Head of caudate nucleus (tissue), 42 donors: Measurements from ENCODE around the gene IMPDH1.

Source experiments
- DNase-seq, 42 donors: peaks; one replicate each; pipeline versions ENCODE4 v3.0.0 to v3.0.0-alpha.2; 2020 to 2021; ENCODE audit warnings: mixed read lengths in 7 of 42
- intact Hi-C: fragments of 100-400 bp; cut with DNase I; formaldehyde crosslinking; loops from one replicate; pipeline ENCODE4 v1.15.0; 2022

IMPDH1 gene

GRCh38 chr7:128442356-128442755 is 32.6 kb upstream of the IMPDH1 start:
- DNase-seq: no peak
- intact Hi-C loops: no loop called here

- DNase-seq: no peak
- intact Hi-C loops: no loop called here
Measured at GRCh38 chr7:128437426-128438332, 27.9 kb upstream of the IMPDH1 start.

DNA sequence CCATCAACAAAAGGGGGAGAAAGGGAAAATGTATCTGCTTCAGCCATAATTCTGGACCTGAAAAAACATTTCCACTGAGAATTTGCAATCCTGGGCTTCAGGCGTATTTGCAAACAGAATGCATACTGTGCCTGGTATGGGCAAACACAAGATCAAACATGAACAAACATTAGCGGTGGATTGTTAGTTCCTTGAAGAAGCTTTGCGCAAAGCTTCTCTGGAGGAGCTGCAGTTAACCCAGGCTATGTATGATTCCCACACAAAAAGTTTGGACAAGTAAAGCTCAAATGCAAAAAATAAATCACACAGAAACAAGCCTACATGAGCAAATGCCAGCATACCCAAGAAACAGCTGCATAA is 25.5 kb upstream of the IMPDH1 start:
- no peak for DNase-seq
- intact Hi-C loops: no loop called here

- intact Hi-C loops: no loop called here
- DNase-seq: no peak
Measured at GRCh38 chr7:128434413-128435326, 24.9 kb upstream of the IMPDH1 start.

GRCh38 chr7:128431754-128432153 is 22.0 kb upstream of the IMPDH1 start:
- intact Hi-C loops: no loop called here
- no peak for DNase-seq

- DNase-seq: no peak
- intact Hi-C loops: no loop called here
Measured at GRCh38 chr7:128431221-128431620, 21.4 kb upstream of the IMPDH1 start.

- no peak for DNase-seq
- intact Hi-C loops: no loop called here
Measured at GRCh38 chr7:128430207-128430606, 20.4 kb upstream of the IMPDH1 start.

DNA sequence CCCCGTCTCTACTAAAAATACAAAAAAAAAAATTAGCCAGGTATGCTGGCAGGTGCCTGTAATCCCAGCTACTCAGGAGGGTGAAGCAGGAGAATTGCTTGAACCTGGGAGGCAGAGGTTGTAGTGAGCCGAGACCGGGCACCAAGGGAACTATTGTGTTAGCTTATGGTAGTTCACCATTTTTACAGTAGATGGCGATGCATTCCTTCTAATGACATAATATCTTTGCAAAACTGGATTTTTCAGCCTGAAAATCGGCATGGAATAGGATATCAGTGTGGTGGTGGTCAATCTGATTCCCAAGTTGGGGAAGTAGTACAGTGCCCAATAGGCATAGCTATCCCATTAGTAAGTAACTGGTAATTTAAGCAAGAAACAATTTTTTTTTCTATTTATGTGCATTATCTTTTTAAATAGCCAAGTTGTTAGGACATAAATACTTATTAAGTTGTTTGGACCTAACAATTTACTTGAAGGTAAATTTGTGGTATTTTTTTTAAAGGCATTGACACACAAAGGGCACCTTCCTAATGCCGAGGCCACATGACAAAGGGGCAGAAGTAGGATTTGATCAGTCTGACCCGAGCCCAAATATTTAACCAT is 17.6 kb upstream of the IMPDH1 start:
- intact Hi-C loops: loop anchor here (1.0 to 2.0 kb wide), 2 partner anchors 27 to 31 kb away; no protein-coding TSS in a partner anchor
- peak in 10 of 42 donors; percentile 22 to 64 (median 42) for DNase-seq

- peak in 41 of 42 donors; percentile 54 to 93 (median 82) for DNase-seq
- intact Hi-C loops: loop anchor here (2.0 kb wide), 1 partner anchor 33 kb away; no protein-coding TSS in a partner anchor
Measured at GRCh38 chr7:128425850-128426249, 16.1 kb upstream of the IMPDH1 start.

- DNase-seq: no peak
- intact Hi-C loops: no loop called here
Measured at GRCh38 chr7:128424686-128425275, 15.0 kb upstream of the IMPDH1 start.

DNA sequence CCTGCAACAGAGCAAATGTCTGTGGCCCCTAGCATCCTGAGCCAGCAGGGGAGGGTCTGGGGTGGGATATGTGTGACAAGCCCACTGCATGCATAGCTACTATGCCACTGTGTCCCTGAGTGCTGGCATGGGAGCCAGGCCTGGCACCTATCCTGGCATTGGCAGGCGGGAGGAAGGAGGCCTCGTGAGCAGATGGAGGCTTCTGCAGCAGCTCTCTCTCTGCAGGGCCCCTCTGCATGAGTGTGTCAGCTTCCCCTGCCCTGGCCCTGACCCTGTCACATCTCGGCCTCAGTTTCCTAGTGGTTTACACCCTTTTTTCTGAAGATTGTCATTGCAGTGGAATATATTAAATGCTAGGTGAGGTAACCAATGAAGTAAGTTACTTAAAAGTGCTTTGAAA is 13.1 kb upstream of the IMPDH1 start:
- intact Hi-C loops: no loop called here
- peak in 5 of 42 donors; percentile 13 to 57 (median 37) for DNase-seq

DNA sequence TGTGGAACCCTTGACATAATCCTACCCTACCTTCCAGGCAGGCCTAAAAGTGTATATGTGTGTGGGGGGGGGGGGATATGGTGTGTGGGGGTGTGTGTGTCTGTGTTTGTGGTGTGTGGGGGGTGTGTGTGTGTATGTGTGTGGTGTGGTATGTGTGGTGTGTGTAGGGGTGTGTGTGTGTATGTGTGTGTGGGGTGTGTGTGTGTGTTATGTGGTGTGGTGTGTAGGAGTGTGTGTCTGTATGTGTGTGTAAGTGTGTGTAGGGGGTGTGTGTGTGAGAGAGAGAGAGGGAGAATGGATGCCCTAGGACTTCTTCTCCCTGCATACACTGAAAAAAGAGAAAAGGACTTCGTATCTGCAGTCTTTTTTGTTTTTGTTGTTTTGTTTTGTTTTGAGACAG is 12.3 kb upstream of the IMPDH1 start:
- intact Hi-C loops: no loop called here
- no peak for DNase-seq

GRCh38 chr7:128421384-128421783 is 11.6 kb upstream of the IMPDH1 start:
- DNase-seq: peak in 1 of 42 donors; percentile 5
- intact Hi-C loops: no loop called here

DNA sequence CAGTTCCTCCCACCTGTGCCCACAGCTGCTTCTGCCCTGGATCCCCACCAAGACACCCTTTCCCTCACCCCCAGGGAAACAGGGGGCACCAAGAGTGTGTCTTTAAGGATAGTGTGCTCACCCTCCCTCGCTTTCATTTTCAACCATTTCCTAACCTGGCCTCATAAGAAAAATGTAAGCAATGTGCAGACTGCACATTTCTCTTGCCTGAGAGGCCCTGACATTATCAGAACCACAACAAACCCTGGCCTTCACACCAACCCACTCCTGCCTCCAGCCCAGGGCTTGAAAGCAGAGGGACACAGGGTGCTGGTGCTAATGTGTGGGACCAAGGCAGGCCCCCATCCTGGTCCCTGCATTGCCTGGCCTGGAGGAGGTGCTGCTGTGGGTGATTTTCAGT is 11.0 kb upstream of the IMPDH1 start:
- peak in 1 of 42 donors; percentile 9 for DNase-seq
- intact Hi-C loops: no loop called here

DNA sequence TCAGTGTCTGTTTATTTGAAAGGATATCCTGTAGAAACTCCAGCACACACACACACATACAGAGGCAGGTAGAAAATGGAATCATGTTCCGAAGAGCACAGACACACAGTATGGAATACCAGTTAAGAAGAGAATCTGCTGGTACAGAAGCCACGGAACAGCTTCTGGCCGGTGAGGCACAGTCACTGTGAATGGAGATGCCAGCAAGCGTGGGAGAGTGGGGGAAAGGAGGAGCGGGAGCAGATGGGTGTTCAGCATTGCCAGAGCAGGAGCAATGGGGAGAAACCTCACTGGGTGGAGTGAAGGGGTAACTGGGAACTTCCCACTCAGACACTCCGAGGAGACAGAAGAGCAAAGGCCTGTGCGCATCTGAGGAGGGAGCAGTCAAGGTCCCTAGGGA is 9.5 kb upstream of the IMPDH1 start:
- no peak for DNase-seq
- intact Hi-C loops: no loop called here

GRCh38 chr7:128417071-128417470 is 7.3 kb upstream of the IMPDH1 start:
- intact Hi-C loops: no loop called here
- no peak for DNase-seq

DNA sequence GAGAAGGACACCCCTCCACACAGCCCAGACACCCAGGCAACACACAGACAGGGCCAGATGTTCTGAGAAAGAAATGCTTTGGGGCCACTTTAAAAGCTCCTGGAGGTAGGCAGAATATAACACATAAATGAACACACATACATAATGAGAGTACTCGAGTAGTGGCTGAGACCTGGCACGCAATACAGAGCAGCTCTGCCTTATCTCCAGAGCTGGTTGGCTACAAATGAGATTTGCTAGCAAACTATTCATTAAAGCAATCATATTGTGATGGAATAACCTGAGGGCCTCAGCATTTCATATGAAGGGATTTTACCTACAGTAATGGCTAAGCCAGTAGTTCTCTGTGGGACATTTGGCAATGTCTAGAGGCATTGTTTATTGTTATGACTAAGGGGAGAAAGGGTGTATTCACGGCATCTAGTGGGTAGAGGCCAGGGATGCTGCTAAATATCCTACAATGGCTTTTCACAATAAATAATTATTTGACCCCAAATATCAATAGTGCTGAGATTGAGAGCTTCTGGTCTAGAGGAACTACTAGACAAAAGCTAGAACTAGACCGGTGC is 5.5 kb upstream of the IMPDH1 start:
- intact Hi-C loops: no loop called here
- DNase-seq: no peak

DNA sequence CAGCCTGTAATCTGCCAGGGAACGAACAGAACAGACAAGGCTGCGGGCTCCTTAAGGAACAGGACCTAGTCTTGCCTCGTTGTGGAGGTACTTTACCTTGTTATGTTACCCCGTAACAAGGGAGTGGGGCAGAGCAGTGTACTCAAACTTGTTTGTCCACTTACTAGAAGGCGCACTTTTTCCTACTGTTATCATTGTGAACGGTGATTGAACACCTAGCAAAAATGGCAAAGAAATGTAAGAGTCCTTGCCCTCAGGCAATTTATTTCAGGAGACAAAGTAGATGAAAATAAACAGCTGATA is 620 bp upstream of the IMPDH1 start:
- DNase-seq: no peak
- intact Hi-C loops: no loop called here
